Tibial nerve (tissue), 4 donors: Measurements from ENCODE around the gene ITFG1. TPM values are rescaled to one million over a fixed set of nuclear protein-coding genes. Genes with fewer than 3 reads are reported as not detected.
A peak's percentile ranks its signal among the peaks of the same experiment; 100 is the strongest.

Source experiments
- DNase-seq, 2 donors: peaks; one replicate each; pipeline ENCODE4 v3.0.0-alpha.2; 2019; ENCODE audit warnings: low spot score in 2 of 2
- H3K27ac ChIP-seq, 4 donors: fragments of 200-600 bp; sonication (generic) in 3 of 4; one replicate each; pipeline ENCODE4 v1.5.1; 2017 to 2019; ENCODE audit warnings: mild to moderate bottlenecking in 1 of 4
- H3K27me3 ChIP-seq, 2 donors: fragments of 200-600 bp; sonication (generic) in 1 of 2; one replicate each; pipeline versions ENCODE4 v1.5.1 to v1.6.0; 2017 to 2019
- H3K36me3 ChIP-seq, 3 donors: fragments of 200-600 bp; sonication (generic); one replicate each; pipeline ENCODE4 v1.5.1; 2018 to 2019
- H3K4me1 ChIP-seq, 4 donors: fragments of 200-600 bp; sonication (generic) in 3 of 4; one replicate each; pipeline ENCODE4 v1.5.1; 2017 to 2019
- H3K4me3 ChIP-seq, 4 donors: fragments of 200-600 bp; sonication (generic) in 3 of 4; one replicate each; pipeline ENCODE4 v1.5.1; 2017 to 2019; ENCODE audit warnings: mild to moderate bottlenecking in 1 of 4, moderate library complexity in 1 of 4
- H3K9me3 ChIP-seq, 4 donors: fragments of 200-600 bp; sonication (generic) in 3 of 4; one replicate each; pipeline ENCODE4 v1.5.1; 2017 to 2019
- CTCF ChIP-seq, 5 experiments: fragments of 200-600 bp in 3 of 5; fragments of 450-650 bp in 2 of 5; sonication (generic) in 3 of 5; IDR thresholded peaks; one replicate each; pipeline ENCODE4 v1.5.1; 2016 to 2019; ENCODE audit warnings: antibody characterized with exemption in 5 of 5, mild to moderate bottlenecking in 3 of 5, moderate library complexity in 2 of 5
- EP300 ChIP-seq, 2 donors: sonication (generic); formaldehyde crosslinking; IDR thresholded peaks; one replicate each; pipeline ENCODE4 v1.6.1; 2017; ENCODE audit warnings: antibody characterized with exemption in 2 of 2, mild to moderate bottlenecking in 1 of 2
- POLR2A ChIP-seq, 2 donors: fragments of 450-650 bp; IDR thresholded peaks; one replicate each; pipeline ENCODE4 v1.6.1; 2017; ENCODE audit warnings: antibody characterized with exemption in 2 of 2, mild to moderate bottlenecking in 2 of 2, moderate library complexity in 2 of 2
- WGBS, 2 donors: methylation state at CpG; one replicate each; pipeline ENCODE4 v1.1.5; 2018; 5-methylcytosine and 5-hydroxymethylcytosine counted together
- total RNA-seq, 4 donors: library from RNA; depleted of rRNA; stranded (reverse); fragments of >200 nt; gene quantifications; one replicate each; pipeline ENCODE4 v1.1.0, GENCODE V29; 2016

The ITFG1 gene
- total RNA-seq, 4 donors from 2014 or later, result 36.6 to 52.1 (median 40.9) TPM

- no peaks in the 10 kb centered on the region for H3K27me3 ChIP-seq
- WGBS, 2 donors, result 96 to 97% methylated on average over 9 of the region's 9 CpGs
- no peak for DNase-seq
- H3K4me3 ChIP-seq, result no peak overlapping the region
- no peaks in the 10 kb centered on the region for H3K9me3 ChIP-seq
- no peaks in the 10 kb centered on the region for H3K4me1 ChIP-seq
- no peak overlapping the region for H3K27ac ChIP-seq
- TF ChIP-seq CTCF (IDR thresholded peaks at IDR 0.05), result no peak
- H3K36me3 ChIP-seq, result peaks cover 0 to 71% (median 8%) of the 10 kb centered on the region in 3 donors
Observed at GRCh38 chr16:47499700-47500264, 38.9 kb upstream of the ITFG1 start.

GRCh38 chr16:47499080-47499699 is 38.3 kb upstream of the ITFG1 start:
- Histone ChIP-seq H3K27ac (no peak overlapping the region), H3K9me3 (no peaks in the 10 kb centered on the region), H3K36me3 (peaks cover 0 to 65% (median 8%) of the 10 kb centered on the region in 3 donors), H3K4me3 (no peak overlapping the region), H3K4me1 (peaks cover 0 to 3% (median 1%) of the 10 kb centered on the region in 4 donors), H3K27me3 (no peaks in the 10 kb centered on the region)
- no peak for TF ChIP-seq EP300 (IDR thresholded peaks at IDR 0.05)
- no peak for TF ChIP-seq CTCF (IDR thresholded peaks at IDR 0.05)
- TF ChIP-seq POLR2A (IDR thresholded peaks at IDR 0.05), result no peak
- DNase-seq, result no peak
- WGBS, 2 donors, result 84 to 89% methylated on average over 2 of the region's 2 CpGs

GRCh38 chr16:47493381-47494337 is 32.8 kb upstream of the ITFG1 start:
- Histone ChIP-seq H3K4me1 (peaks cover 0 to 22% (median 4%) of the 10 kb centered on the region in 4 donors), H3K36me3 (peaks cover 0 to 39% (median 0%) of the 10 kb centered on the region in 3 donors), H3K27me3 (no peaks in the 10 kb centered on the region), H3K9me3 (peaks cover 0 to 36% (median 12%) of the 10 kb centered on the region in 4 donors), H3K27ac (peak overlapping the region in 3 of 4 donors; percentile 72 to 83 (median 73)), H3K4me3 (peak overlapping the region in 2 of 4 donors; percentile 14 to 22)
- no peak for DNase-seq
- 63 to 71% methylated on average over 9 of the region's 9 CpGs for WGBS, 2 donors
- TF ChIP-seq EP300 (IDR thresholded peaks at IDR 0.05), result no peak
- TF ChIP-seq CTCF (IDR thresholded peaks at IDR 0.05), result no peak
- no peak for TF ChIP-seq POLR2A (IDR thresholded peaks at IDR 0.05)

GRCh38 chr16:47492428-47493377 is 31.8 kb upstream of the ITFG1 start:
- Histone ChIP-seq H3K9me3 (peaks cover 0 to 45% (median 14%) of the 10 kb centered on the region in 4 donors), H3K4me3 (peak overlapping the region in 2 of 4 donors; percentile 14 to 22), H3K36me3 (peaks cover 0 to 33% (median 0%) of the 10 kb centered on the region in 3 donors), H3K27ac (peak overlapping the region; percentile 47 to 89 (median 72)), H3K27me3 (no peaks in the 10 kb centered on the region), H3K4me1 (peaks cover 0 to 22% (median 4%) of the 10 kb centered on the region in 4 donors)
- TF ChIP-seq EP300 (IDR thresholded peaks at IDR 0.05), result peak; percentile 35 to 82
- peak in 1 of 2 donors; percentile 32 for TF ChIP-seq POLR2A (IDR thresholded peaks at IDR 0.05)
- TF ChIP-seq CTCF (IDR thresholded peaks at IDR 0.05), result no peak
- 71 to 77% methylated on average over 10 of the region's 10 CpGs for WGBS, 2 donors
- DNase-seq, result peak; percentile 68 to 74
